Epithelial cell of esophagus (primary cell): ENCODE measurements around the gene S100B.

ENCODE experiments used
- DNase-seq: peaks from one replicate; pipeline ENCODE4 v3.0.0; 2010; ENCODE audit warnings: low read depth
- H3K4me3 ChIP-seq: 2 replicates; pipeline ENCODE4 v1.5.1; 2011; ENCODE audit warnings: mild to moderate bottlenecking, low read length, control low read depth
- CTCF ChIP-seq: IDR thresholded peaks from 2 replicates; pipeline ENCODE4 v1.5.1; 2011; ENCODE audit warnings: low read depth, mild to moderate bottlenecking, low read length, control low read depth, inconsistent platforms; ENCODE audit not compliant: insufficient read depth; ENCODE audit errors: missing control alignments

Gene S100B

DNA sequence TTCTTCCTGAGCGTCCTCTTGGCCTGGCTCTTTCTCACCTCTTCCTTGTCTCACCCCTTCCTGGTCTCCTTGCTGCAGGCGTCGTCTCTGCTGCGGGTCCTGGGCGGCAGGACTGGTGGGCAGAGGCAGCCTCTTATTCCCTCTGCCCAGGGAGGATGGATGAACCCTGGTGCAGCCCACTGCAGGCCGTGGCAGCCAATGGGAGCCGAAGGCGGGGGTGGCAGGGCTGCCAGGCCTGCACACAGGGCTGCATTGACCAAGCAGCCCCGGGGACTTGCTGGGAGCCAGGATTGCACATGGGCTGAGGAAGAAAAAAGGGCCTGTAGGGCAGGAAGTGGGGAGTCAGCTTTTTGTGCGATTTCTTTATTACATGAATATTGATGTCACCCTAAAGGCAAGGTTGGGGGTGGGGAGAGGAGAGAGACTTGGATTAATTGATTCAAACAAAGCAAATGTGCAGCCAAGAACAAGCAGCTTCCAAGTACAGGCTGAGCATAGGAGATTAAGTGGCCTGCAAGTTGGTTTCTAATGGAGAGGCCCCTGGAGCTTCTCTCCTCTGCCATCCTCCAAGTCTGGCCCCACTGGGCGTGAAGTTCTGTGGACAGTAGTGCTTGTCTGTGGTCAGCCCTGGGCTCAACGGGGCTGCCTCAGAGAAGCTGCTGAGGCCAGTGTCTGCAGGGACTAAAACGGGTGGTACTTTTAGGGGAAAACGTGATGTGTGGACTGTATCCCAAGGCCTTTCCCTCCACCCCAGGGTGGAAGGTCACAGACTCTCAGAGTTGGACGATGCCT, at the start of gene S100B:
Gene S100B, minus strand, starts transcription at position 108 of the 792 bp plus-strand sequence. CDS start 2,667 bp downstream, outside the sequence.
- H3K4me3 ChIP-seq, result no peak within 1 kb of the TSS
- no peak for TF ChIP-seq CTCF
- no peak for DNase-seq

DNA sequence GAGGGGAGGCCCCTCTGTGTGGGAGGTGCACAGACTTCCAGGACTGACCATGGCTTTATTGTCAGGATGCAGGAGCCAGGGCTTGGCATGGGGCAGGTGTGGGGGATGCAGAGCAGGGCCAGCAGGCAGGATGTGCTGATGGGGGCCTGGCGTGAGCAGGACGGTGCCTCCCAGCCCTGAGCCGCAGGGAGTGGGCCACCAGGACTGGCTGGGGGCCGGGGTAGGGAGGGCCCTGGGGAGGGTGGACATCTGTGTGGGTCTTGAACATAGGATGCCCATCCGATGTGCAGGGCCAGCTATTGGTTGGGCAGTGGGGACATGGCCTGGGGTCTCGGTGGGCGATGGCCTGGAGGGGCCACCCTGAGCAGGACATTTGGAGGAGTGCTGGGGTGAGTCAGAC, 46.2 kb upstream of the S100B start:
- TF ChIP-seq CTCF, result no peak
- no peak overlapping the region for H3K4me3 ChIP-seq
- DNase-seq, result no peak

DNA sequence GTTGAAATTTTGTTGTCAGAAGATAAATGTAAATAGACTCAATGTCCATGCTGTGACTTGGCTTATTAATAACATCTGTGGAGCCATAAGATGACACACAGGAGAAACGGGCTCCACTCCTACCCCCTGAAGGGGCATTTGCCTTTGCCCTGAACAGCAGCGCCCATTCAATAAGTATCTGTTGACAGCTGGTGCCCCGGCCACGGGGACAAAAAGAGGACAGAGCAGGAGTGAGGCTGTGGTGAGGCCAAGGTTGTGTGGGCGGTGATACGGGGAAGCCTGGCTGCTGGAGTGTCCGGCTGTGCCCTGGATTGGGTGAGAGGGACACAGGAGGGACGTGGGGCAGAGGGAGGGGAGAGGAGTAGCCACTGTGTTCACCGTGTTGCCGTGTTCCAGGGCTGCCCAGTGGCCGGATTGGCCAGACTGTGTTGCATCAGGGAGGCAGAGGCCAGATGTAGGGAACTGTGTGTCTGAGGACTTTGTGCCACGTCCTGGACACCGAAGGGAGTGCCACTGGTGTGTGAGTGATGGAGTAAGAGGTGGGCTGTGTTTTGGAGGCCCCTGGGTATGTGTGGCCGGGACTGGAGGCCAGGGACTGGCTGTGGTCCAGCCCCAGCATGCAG, 45.7 kb upstream of the S100B start:
- no peak for DNase-seq
- no peak overlapping the region for H3K4me3 ChIP-seq
- TF ChIP-seq CTCF, result no peak

DNA sequence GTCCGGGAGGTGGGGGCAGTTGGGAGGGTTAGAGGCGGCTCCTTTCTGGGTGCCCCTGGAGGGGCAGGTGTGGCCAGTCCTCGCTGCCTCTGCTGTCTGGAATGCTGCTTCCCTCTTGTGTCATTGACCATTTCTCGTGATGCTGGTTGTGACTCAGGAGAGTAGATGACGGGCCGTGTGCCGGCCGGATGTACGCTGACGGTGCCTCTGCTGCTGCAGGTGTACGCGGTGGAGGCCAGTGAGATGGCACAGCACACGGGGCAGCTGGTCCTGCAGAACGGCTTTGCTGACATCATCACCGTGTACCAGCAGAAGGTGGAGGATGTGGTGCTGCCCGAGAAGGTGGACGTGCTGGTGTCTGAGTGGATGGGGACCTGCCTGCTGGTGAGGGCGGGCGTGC, 44.5 kb upstream of the S100B start:
- no peak overlapping the region for H3K4me3 ChIP-seq
- no peak for DNase-seq
- no peak for TF ChIP-seq CTCF

DNA sequence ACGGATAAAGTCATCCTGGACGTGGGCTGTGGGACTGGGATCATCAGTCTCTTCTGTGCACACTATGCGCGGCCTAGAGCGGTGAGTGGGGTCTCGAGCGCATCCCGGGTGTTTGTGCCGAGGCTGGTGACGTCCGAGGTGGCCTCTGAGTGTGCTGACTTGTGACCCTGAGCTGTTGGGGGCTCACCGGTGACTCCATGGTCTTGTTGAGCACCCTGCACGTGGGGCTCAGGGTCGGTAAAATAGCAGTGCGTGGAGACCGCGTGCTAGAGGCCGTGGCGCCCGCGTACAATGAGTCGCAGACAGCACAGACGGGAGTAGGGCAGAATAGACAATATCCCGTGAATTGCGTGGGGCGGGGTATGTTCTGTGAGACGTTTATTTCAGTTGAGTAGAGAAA, 43.7 kb upstream of the S100B start:
- TF ChIP-seq CTCF, result no peak
- no peak overlapping the region for H3K4me3 ChIP-seq
- DNase-seq, result no peak

- TF ChIP-seq CTCF, result no peak
- no peak overlapping the region for H3K4me3 ChIP-seq
- DNase-seq, result no peak
Measured at GRCh38 chr21:46646541-46647154, 41.8 kb upstream of the S100B start.
